A549 (cell line): ENCODE results near the gene SHFL. TPM values are rescaled to one million over a fixed set of nuclear protein-coding genes. Genes with fewer than 3 reads are reported as not detected.
A peak's percentile ranks its signal among the peaks of the same experiment; 100 is the strongest.

ENCODE experiments used
- ATAC-seq, 2 experiments: fragments of 200-7000 bp in 1 of 2; fragments of >200 bp in 1 of 2; cut with Nextera tagmentation in 1 of 2; cut with Tn5 transposase in 1 of 2; 3 replicates each; pipeline versions ENCODE4 v1.8.0 to v1.9.1; 2018 to 2020; ENCODE audit warnings: mild to moderate bottlenecking in 1 of 2, moderate library complexity in 1 of 2
- CTCF ChIA-PET: fragments of 300-600 bp; sonication (Branson Sonifier 250); formaldehyde crosslinking; extraction: SDS; loops from one replicate; lab custom pipeline; 2021; ENCODE audit warnings: antibody characterized with exemption, inconsistent platforms; lab: Yijun Ruan, JAX
- POLR2A ChIA-PET: fragments of 350-600 bp; formaldehyde crosslinking; extraction: SDS; loops from one replicate; lab custom pipeline; 2021; ENCODE audit warnings: antibody characterized with exemption, inconsistent platforms; lab: Yijun Ruan, JAX
- DNase-seq, 2 experiments: peaks; one replicate each; pipeline versions ENCODE4 v3.0.0 to v3.0.0-alpha.2; 2011 to 2016; ENCODE audit warnings: low read depth in 1 of 2, low spot score in 1 of 2
- FAIRE-seq: peaks from 2 replicates; lab custom pipeline; 2011; peaks lifted over from hg19 to GRCh38; lab: Jason Lieb, UNC
- H3K27ac ChIP-seq, 2 experiments: fragments of >200 bp; sonication (Bioruptor Twin); formaldehyde crosslinking; 3 replicates each; pipeline ENCODE4 v1.5.1; 2016 to 2017
- H3K4me1 ChIP-seq: fragments of >200 bp; sonication (Bioruptor Twin); formaldehyde crosslinking; 3 replicates; pipeline ENCODE4 v1.6.1; 2016
- H3K4me2 ChIP-seq: fragments of >200 bp; sonication (Bioruptor Twin); formaldehyde crosslinking; 3 replicates; pipeline ENCODE4 v1.6.1; 2016
- H3K4me3 ChIP-seq: fragments of >200 bp; sonication (Bioruptor Twin); formaldehyde crosslinking; 3 replicates; pipeline ENCODE4 v1.5.1; 2016
- H3K9me3 ChIP-seq: fragments of >200 bp; sonication (Bioruptor Twin); formaldehyde crosslinking; 3 replicates; pipeline ENCODE4 v1.6.1; 2016
- BCL3 ChIP-seq: fragments of >200 bp; sonication (Bioruptor Twin); formaldehyde crosslinking; IDR thresholded peaks from 3 replicates; pipeline ENCODE4 v1.6.1; 2016
- EHF ChIP-seq: fragments of 250-450 bp; sonication (Bioruptor Pico); IDR thresholded peaks from 2 replicates; pipeline ENCODE4 v1.5.0; 2020; ENCODE audit warnings: mild to moderate bottlenecking
- ESRRA ChIP-seq: fragments of 150-350 bp; IDR thresholded peaks from 2 replicates; pipeline ENCODE4 v1.6.1; 2014; ENCODE audit warnings: mild to moderate bottlenecking, low read length, borderline replicate concordance
- HEYL ChIP-seq: fragments of 250-450 bp; sonication (Bioruptor Pico); IDR thresholded peaks from 2 replicates; pipeline ENCODE4 v1.8.0; 2021; ENCODE audit warnings: mild to moderate bottlenecking, moderate library complexity
- HOXB5 ChIP-seq: fragments of 250-450 bp; sonication (Bioruptor Pico); IDR thresholded peaks from 2 replicates; pipeline ENCODE4 v1.5.0; 2020; ENCODE audit warnings: mild to moderate bottlenecking, moderate library complexity
- JUN ChIP-seq, 2 experiments: fragments of >200 bp; sonication (Bioruptor Twin); formaldehyde crosslinking; IDR thresholded peaks; 2 replicates in 1 of 2; 3 replicates in 1 of 2; pipeline ENCODE4 v1.6.1; 2016 to 2017
- KDM1A ChIP-seq: fragments of 200-600 bp; sonication (generic); IDR thresholded peaks from 2 replicates; pipeline ENCODE4 v1.6.1; 2016; ENCODE audit warnings: low read depth, mild to moderate bottlenecking
- KDM5A ChIP-seq: fragments of 200-600 bp; sonication (generic); IDR thresholded peaks from 2 replicates; pipeline ENCODE4 v1.6.1; 2016; ENCODE audit warnings: antibody characterized with exemption, mild to moderate bottlenecking
- MAX ChIP-seq: IDR thresholded peaks from 2 replicates; pipeline ENCODE4 v1.6.1; 2012
- MYC ChIP-seq: IDR thresholded peaks from 2 replicates; pipeline ENCODE4 v1.6.1; 2012; ENCODE audit warnings: mild to moderate bottlenecking, inconsistent platforms, low read length, improper control_type of control experiment, borderline replicate concordance
- PHF8 ChIP-seq: fragments of 200-600 bp; sonication (generic); IDR thresholded peaks from 2 replicates; pipeline ENCODE4 v1.6.1; 2016; ENCODE audit warnings: low read depth, mild to moderate bottlenecking, antibody characterized with exemption, moderate library complexity, borderline replicate concordance
- POLR2A ChIP-seq: IDR thresholded peaks from 2 replicates; pipeline ENCODE4 v1.6.1; 2012; ENCODE audit warnings: mild to moderate bottlenecking, low read length
- RFX5 ChIP-seq: fragments of 450-650 bp; IDR thresholded peaks from 2 replicates; pipeline ENCODE4 v1.7.1; 2014; ENCODE audit warnings: antibody characterized with exemption, mild to moderate bottlenecking, moderate library complexity
- TFCP2L1 ChIP-seq: fragments of 250-450 bp; sonication (Bioruptor Pico); IDR thresholded peaks from 2 replicates; pipeline ENCODE4 v1.5.0; 2021; ENCODE audit warnings: mild to moderate bottlenecking
- ZNF302 ChIP-seq: fragments of 250-450 bp; sonication (Bioruptor Pico); IDR thresholded peaks from 2 replicates; pipeline ENCODE4 v1.9.0; 2021; ENCODE audit warnings: inconsistent platforms, mild to moderate bottlenecking, moderate library complexity
- WGBS: methylation state at CpG from one replicate; pipeline ENCODE4 v1.1.6; 2017; ENCODE audit errors: missing lambda C conversion rate; 5-methylcytosine and 5-hydroxymethylcytosine counted together
- polyA plus RNA-seq, 4 experiments: library from polyadenylated mRNA; depleted of rRNA in 3 of 4; stranded (reverse); fragments of >200 nt; fragmentation: RNase III in 1 of 4; extraction: RNeasy Plus Mini Kit Qiagen cat#74134 plus additional on column Dnase treatment in 1 of 4; gene quantifications; 2 replicates in 3 of 4; 3 replicates in 1 of 4; pipeline ENCODE4 v1.2.3, GENCODE V29; 2011 to 2017
- TF ChIP-seq, protein P1 (sequence below): fragments of 200-600 bp; sonication (generic); IDR thresholded peaks from 2 replicates; pipeline ENCODE4 v1.6.1; 2016; ENCODE audit warnings: antibody characterized with exemption, mild to moderate bottlenecking, moderate library complexity
- TF ChIP-seq, protein P2 (sequence below): IDR thresholded peaks from 2 replicates; pipeline ENCODE4 v1.6.1; 2012; ENCODE audit warnings: low read depth, borderline replicate concordance
- TF ChIP-seq, protein P3 (sequence below): fragments of 150-350 bp; IDR thresholded peaks from 2 replicates; pipeline ENCODE4 v1.6.1; 2014; ENCODE audit warnings: low read depth, mild to moderate bottlenecking, low read length

Gene SHFL
- polyA plus RNA-seq, 2 of the 4 experiments (the other 2 are of a cell fraction), result 10.1 to 12.5 TPM

- peak; percentile 49; the same call in 1 of the 3 replicates for TF ChIP-seq BCL3
- TF ChIP-seq, protein P1, sequence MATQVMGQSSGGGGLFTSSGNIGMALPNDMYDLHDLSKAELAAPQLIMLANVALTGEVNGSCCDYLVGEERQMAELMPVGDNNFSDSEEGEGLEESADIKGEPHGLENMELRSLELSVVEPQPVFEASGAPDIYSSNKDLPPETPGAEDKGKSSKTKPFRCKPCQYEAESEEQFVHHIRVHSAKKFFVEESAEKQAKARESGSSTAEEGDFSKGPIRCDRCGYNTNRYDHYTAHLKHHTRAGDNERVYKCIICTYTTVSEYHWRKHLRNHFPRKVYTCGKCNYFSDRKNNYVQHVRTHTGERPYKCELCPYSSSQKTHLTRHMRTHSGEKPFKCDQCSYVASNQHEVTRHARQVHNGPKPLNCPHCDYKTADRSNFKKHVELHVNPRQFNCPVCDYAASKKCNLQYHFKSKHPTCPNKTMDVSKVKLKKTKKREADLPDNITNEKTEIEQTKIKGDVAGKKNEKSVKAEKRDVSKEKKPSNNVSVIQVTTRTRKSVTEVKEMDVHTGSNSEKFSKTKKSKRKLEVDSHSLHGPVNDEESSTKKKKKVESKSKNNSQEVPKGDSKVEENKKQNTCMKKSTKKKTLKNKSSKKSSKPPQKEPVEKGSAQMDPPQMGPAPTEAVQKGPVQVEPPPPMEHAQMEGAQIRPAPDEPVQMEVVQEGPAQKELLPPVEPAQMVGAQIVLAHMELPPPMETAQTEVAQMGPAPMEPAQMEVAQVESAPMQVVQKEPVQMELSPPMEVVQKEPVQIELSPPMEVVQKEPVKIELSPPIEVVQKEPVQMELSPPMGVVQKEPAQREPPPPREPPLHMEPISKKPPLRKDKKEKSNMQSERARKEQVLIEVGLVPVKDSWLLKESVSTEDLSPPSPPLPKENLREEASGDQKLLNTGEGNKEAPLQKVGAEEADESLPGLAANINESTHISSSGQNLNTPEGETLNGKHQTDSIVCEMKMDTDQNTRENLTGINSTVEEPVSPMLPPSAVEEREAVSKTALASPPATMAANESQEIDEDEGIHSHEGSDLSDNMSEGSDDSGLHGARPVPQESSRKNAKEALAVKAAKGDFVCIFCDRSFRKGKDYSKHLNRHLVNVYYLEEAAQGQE, result no peak; the same call in 1 of the 2 replicates
- TF ChIP-seq, protein P2, sequence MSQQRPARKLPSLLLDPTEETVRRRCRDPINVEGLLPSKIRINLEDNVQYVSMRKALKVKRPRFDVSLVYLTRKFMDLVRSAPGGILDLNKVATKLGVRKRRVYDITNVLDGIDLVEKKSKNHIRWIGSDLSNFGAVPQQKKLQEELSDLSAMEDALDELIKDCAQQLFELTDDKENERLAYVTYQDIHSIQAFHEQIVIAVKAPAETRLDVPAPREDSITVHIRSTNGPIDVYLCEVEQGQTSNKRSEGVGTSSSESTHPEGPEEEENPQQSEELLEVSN, result peak; percentile 84
- peak; percentile 76; the same call in 1 of the 2 replicates for TF ChIP-seq HOXB5 (CRISPR knock-in tag)
- no peak for TF ChIP-seq RFX5
- TF ChIP-seq EHF, result no peak; the same call in 1 of the 2 replicates
- TF ChIP-seq HEYL (CRISPR knock-in tag), result no peak
- TF ChIP-seq, protein P3, sequence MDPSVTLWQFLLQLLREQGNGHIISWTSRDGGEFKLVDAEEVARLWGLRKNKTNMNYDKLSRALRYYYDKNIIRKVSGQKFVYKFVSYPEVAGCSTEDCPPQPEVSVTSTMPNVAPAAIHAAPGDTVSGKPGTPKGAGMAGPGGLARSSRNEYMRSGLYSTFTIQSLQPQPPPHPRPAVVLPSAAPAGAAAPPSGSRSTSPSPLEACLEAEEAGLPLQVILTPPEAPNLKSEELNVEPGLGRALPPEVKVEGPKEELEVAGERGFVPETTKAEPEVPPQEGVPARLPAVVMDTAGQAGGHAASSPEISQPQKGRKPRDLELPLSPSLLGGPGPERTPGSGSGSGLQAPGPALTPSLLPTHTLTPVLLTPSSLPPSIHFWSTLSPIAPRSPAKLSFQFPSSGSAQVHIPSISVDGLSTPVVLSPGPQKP, result no peak
- TF ChIP-seq PHF8, result peak; percentile 74
- no peak for TF ChIP-seq KDM1A
- peak; percentile 99 for TF ChIP-seq MAX
- TF ChIP-seq KDM5A, result peak; percentile 51; the same call in 1 of the 2 replicates
- no peak for TF ChIP-seq ZNF302 (CRISPR knock-in tag)
- TF ChIP-seq JUN (IDR thresholded peaks at IDR 0.05), result peak; percentile 66 to 82; a peak in 3 of 5 replicates
- no peak for TF ChIP-seq TFCP2L1 (CRISPR knock-in tag)
- peak; percentile 98 for TF ChIP-seq MYC
- TF ChIP-seq ESRRA, result no peak
- peak; percentile 71 for TF ChIP-seq POLR2A
- TF ChIP-seq, all 56 proteins: peak for 9
- DNase-seq (peak; percentile 93 to 97), FAIRE-seq (no peak), ATAC-seq (peak; percentile 96 to 97)
- H3K4me2 ChIP-seq, result peak within 1 kb of the TSS; percentile 99
- WGBS, result 5% methylated on average over 8 of the region's 71 CpGs
- no peaks in the 10 kb centered on the region for H3K9me3 ChIP-seq
- H3K4me1 ChIP-seq, result peaks cover 17% of the 10 kb centered on the region; the same call in 2 of the 3 replicates
- peak within 1 kb of the TSS; percentile 97 for H3K4me3 ChIP-seq
- POLR2A ChIA-PET, result interaction anchor here (0.7 to 2.4 kb wide), 6 partner anchors 9 to 183 kb away, joined by 3 to 12 read pairs (median 3); no protein-coding TSS in a partner anchor
- CTCF ChIA-PET, result interaction anchor here (0.6 to 1.9 kb wide), 4 partner anchors 10 to 180 kb away, joined by 3 to 8 read pairs (median 3); no protein-coding TSS in a partner anchor
- H3K27ac ChIP-seq, result peak within 1 kb of the TSS; percentile 96 to 99
Measured at GRCh38 chr19:10106100-10106936, 20.2 kb downstream of the SHFL start, which contains the start of gene PPAN. Gene PPAN (plus strand): TSS chr19:10106362. CDS start chr19:10106395, 33 bp downstream.
